Activated naive CD4-positive, alpha-beta T cell treated with anti-CD3 and anti-CD28 coated beads, Interleukin-2, amount 10 ng/mL, durations not matched to agents 7 days and 5 days (primary cell): Measurements from ENCODE around the gene EGF.

Experiments used
- CTCF ChIA-PET: fragments of 350-600 bp; sonication (Branson Sonifier 250); formaldehyde crosslinking; loops from one replicate; lab custom pipeline; 2021; ENCODE audit warnings: antibody characterized with exemption; lab: Charles Lee
- DNase-seq: peaks from one replicate; pipeline ENCODE4 v3.0.0-alpha.2; 2020
- H3K27ac Mint-ChIP-seq: one replicate; pipeline ENCODE4 v1.8.0; 2021; ENCODE audit warnings: mild to moderate bottlenecking, moderate library complexity, mixed read lengths
- H3K27me3 Mint-ChIP-seq: one replicate; pipeline ENCODE4 v1.8.0; 2021; ENCODE audit warnings: mild to moderate bottlenecking, mixed read lengths
- H3K36me3 Mint-ChIP-seq: one replicate; pipeline ENCODE4 v1.8.0; 2021; ENCODE audit warnings: mixed read lengths
- H3K4me1 Mint-ChIP-seq: one replicate; pipeline ENCODE4 v1.8.0; 2021; ENCODE audit warnings: mixed read lengths
- H3K4me3 Mint-ChIP-seq: one replicate; pipeline ENCODE4 v1.8.0; 2021; ENCODE audit warnings: mild to moderate bottlenecking, moderate library complexity, mixed read lengths
- H3K9me3 Mint-ChIP-seq: one replicate; pipeline ENCODE4 v1.8.0; 2021; ENCODE audit warnings: mixed read lengths

EGF gene

DNA sequence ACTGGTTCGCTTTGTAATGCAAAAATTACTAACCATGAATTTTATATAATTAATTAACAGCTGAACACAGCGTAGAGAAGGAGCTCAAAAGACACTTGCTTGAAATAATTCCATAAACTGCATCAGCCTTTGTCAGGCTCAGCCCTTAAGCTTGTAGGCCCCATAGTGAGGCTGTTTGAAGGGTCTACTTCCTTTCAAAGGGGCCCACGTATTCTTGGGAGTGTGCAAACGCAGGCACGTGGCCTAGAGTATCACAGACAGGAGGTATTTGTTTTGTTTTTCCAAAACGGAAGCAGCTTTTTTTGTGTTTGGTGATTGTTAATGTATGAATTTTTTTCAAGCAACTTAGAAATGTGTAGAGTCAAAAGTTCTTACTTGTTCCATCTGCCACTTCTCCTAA is 25.6 kb upstream of the EGF start:
- no peaks in the 10 kb centered on the region for H3K36me3 Mint-ChIP-seq
- no peak for DNase-seq
- no peaks in the 10 kb centered on the region for H3K4me1 Mint-ChIP-seq
- H3K4me3 Mint-ChIP-seq, result no peak overlapping the region
- no peak overlapping the region for H3K27ac Mint-ChIP-seq
- H3K27me3 Mint-ChIP-seq, result peaks cover 5% of the 10 kb centered on the region
- CTCF ChIA-PET, result no interaction called here
- no peaks in the 10 kb centered on the region for H3K9me3 Mint-ChIP-seq

DNA sequence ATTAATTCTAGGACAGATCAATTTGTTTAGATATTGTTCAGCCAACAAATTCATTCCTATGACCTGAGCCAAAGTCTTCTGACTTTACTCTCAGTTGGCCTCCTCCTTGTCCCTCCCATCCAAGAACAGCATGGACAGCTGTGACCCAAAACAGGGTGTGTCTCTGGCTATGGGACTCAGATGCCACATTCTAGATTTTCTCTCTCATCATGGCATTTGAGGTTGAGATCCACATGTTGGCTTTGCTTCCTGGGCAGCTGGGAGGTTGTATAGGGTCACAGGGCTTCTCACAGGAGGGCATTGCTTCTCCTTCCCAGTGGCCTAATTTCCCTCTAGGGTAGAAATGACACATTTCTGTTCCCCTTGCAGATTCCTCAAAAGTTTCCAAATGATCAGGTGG is 22.6 kb upstream of the EGF start:
- CTCF ChIA-PET, result no interaction called here

DNA sequence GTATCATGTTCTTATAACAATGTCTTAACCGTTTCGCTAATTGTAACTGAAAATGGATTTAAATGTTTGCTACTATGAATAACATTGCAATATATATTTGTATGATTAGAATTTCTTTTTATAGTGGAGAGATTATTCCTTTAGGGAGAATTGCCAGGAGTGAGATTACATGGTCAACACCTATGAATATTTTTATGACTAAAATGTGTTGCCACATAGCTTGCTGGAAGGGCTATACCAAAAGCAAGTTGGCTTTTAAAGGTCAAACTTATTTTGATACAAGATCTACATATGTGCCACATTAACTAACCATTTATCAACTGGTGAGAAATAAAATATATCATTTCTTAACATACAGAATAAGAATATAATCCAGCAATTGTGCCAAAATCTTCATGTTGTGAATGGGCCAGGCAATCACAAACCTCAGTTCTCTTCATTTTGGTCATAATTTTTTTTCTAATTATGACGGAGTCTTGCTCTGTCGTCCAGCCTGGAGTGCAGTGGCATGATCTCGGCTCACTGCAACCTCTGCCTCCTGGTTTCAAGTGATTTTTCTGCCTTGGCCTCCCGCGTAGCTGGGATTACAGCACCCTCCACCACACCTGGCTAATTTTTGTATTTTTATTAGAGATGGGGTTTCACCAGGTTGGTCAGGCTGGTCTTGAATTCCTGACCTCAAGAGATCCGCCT is 10.0 kb upstream of the EGF start:
- Mint-ChIP-seq H3K9me3 (no peaks in the 10 kb centered on the region), H3K4me1 (no peaks in the 10 kb centered on the region), H3K27ac (no peak overlapping the region), H3K4me3 (no peak overlapping the region), H3K27me3 (peaks cover 4% of the 10 kb centered on the region), H3K36me3 (no peaks in the 10 kb centered on the region)
- DNase-seq, result no peak
- CTCF ChIA-PET, result no interaction called here

More for the DNA sequence above, 22.6 kb upstream of the EGF start:
- no peaks in the 10 kb centered on the region for H3K9me3 Mint-ChIP-seq
- no peak overlapping the region for H3K4me3 Mint-ChIP-seq
- DNase-seq, result no peak
- H3K36me3 Mint-ChIP-seq, result no peaks in the 10 kb centered on the region
- peaks cover 5% of the 10 kb centered on the region for H3K27me3 Mint-ChIP-seq
- H3K4me1 Mint-ChIP-seq, result no peaks in the 10 kb centered on the region
- H3K27ac Mint-ChIP-seq, result no peak overlapping the region

DNA sequence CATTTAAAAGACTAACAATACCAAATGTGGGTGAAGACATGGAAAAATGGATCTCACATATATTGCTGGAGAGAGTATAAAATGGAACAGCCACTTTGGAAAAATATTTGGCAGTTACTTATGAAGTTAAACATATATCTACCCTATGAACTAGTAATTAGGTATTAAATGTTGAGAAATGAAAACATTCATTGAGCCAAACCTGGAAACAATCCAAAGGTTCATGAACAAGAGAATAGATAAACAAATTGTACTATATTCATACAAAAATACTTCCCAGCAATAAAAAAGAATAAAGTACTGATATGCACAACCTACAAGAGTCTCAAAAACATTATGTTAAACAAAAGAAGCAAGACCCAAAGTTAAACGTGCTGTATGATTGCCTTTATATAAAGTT is 4.0 kb upstream of the EGF start:
- Mint-ChIP-seq H3K4me1 (no peaks in the 10 kb centered on the region), H3K27ac (no peak overlapping the region), H3K27me3 (peaks cover 8% of the 10 kb centered on the region), H3K9me3 (no peaks in the 10 kb centered on the region), H3K4me3 (no peak overlapping the region), H3K36me3 (no peaks in the 10 kb centered on the region)
- CTCF ChIA-PET, result no interaction called here
- DNase-seq, result no peak

DNA sequence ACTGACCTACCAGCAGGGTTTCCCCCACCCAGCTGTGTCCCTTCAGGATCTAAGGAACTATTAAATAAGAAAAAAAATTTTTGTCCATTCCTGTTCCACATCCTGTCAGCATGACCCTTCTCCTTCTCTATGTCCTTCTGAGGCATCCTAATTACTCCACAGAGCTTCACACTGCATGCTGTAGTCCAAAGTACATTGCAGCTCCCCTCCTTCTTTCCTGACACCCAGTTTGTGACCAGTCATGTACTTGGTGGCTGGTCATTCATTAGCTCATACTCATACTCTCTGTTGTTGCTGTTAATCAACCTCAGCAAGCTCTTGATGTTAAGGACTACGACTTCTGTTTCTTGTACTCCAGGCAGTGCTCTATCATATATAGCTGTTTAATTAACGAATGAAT is 2.4 kb upstream of the EGF start:
- H3K9me3 Mint-ChIP-seq, result no peaks in the 10 kb centered on the region
- H3K4me1 Mint-ChIP-seq, result no peaks in the 10 kb centered on the region
- no peak for DNase-seq
- CTCF ChIA-PET, result no interaction called here
- no peaks in the 10 kb centered on the region for H3K36me3 Mint-ChIP-seq
- H3K27ac Mint-ChIP-seq, result no peak overlapping the region
- no peak overlapping the region for H3K4me3 Mint-ChIP-seq
- peaks cover 16% of the 10 kb centered on the region for H3K27me3 Mint-ChIP-seq

DNA sequence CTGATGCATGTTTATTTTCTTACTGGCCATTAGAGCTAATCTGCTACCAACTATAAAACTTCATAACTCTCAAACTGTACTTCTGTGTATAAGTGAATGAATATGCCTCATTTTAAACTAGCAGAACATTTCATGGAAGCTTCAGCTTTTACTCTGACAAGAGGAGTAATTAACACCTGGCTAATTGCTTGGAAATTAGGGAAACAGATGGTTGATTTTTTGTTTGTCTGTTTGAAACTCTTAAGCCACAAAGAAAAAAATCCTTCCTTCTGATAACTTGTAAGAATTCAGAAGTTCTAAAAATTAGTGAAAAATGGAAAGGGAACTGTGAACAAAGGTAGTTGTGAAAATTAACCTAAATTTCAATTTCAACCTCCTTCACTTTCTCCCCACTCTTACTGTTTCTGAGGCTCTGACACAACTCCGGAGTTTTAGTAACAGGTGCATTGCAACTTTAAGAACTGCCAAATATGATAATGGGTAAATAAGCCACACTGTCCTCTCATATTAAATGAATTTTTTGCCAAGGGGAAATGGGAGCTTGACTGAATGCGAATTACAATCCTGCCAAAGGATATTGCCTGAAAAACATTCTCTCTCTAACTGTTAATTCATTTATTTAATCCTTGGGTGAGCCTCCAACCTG is 1.0 kb downstream of the EGF start:
- CTCF ChIA-PET, result no interaction called here
- H3K27me3 Mint-ChIP-seq, result peaks cover 16% of the 10 kb centered on the region
- no peak overlapping the region for H3K27ac Mint-ChIP-seq
- DNase-seq, result no peak
- no peaks in the 10 kb centered on the region for H3K9me3 Mint-ChIP-seq
- no peaks in the 10 kb centered on the region for H3K36me3 Mint-ChIP-seq
- no peak overlapping the region for H3K4me3 Mint-ChIP-seq
- no peaks in the 10 kb centered on the region for H3K4me1 Mint-ChIP-seq

DNA sequence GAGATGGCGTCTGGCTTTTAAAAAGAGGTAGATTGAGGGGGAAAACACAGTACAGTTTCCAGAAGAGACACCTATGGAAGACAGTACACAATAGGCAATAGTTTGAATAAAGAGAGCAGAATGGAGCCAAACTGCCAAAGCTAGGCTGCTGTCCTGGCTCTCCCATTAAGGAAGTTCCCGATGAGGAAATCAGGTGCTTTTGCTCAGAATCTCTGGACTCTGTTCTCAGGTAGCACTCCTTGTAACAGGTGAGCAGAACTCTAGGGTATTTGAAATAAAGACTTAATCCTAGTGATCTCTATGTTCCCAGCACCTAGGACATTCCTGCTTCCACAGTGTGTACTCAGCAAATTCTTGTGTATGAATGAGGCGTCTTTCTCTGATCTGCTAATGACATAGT is 1.6 kb downstream of the EGF start:
- Mint-ChIP-seq H3K4me1 (no peaks in the 10 kb centered on the region), H3K27me3 (peaks cover 16% of the 10 kb centered on the region), H3K27ac (no peak overlapping the region)

DNA sequence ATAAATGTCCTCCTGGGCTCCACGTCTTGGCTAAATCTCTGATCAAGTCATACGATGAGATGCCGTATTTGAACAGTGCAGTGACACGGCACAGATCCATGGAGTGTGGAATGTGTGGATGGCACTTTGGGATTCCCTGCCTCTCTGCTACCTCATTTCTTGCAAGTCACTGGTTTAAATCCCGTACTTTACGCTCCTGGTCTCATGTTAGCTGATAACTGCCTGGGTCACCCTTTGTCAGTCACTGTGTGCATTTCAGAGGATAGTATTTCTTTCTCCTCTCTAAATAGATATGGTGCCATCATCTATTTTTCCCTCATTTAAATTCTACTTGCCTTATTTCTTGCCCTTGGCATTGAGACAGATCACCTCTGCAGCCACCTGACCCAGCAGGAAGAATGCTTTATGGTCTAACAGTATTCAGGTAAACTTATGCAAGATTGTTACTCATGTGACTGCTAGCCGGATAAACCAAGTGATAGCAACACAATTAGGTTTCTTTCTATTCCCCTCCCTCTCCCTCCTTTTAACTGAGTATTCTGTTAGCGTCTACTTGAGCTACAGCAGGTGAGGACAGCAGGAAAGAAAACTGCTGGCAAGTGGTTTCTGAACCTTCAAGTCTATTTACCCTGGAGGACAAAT is 2.8 kb downstream of the EGF start:
- CTCF ChIA-PET, result no interaction called here
- Mint-ChIP-seq H3K4me1 (no peaks in the 10 kb centered on the region), H3K27ac (no peak overlapping the region), H3K27me3 (peaks cover 20% of the 10 kb centered on the region), H3K36me3 (no peaks in the 10 kb centered on the region), H3K9me3 (no peaks in the 10 kb centered on the region), H3K4me3 (no peak overlapping the region)
- DNase-seq, result no peak

More for the DNA sequence above, 1.6 kb downstream of the EGF start:
- no peak for DNase-seq
- no peaks in the 10 kb centered on the region for H3K9me3 Mint-ChIP-seq
- H3K36me3 Mint-ChIP-seq, result no peaks in the 10 kb centered on the region
- CTCF ChIA-PET, result no interaction called here
- no peak overlapping the region for H3K4me3 Mint-ChIP-seq

DNA sequence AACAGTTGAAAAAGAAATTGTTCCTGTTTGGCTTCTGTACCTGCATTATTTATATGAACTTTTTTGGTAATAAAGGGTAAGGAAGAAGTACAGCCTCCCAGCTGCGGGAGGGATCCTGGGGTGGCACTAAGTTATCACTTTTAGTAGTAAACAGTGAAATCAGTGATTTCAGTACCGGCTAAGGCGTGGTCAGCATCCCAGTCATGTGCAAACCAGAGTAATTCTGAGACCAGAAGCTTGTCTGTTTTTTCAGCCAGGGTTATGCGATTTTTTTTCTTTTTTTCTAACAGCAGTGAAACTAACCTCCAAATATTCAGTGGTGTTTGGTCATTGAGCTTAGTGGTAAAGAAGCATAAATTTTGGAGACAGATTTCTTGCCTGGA is 3.3 kb downstream of the EGF start:
- Mint-ChIP-seq H3K9me3 (no peaks in the 10 kb centered on the region), H3K4me1 (no peaks in the 10 kb centered on the region), H3K27me3 (peaks cover 20% of the 10 kb centered on the region), H3K4me3 (no peak overlapping the region), H3K27ac (no peak overlapping the region), H3K36me3 (no peaks in the 10 kb centered on the region)
- CTCF ChIA-PET, result no interaction called here
- no peak for DNase-seq

DNA sequence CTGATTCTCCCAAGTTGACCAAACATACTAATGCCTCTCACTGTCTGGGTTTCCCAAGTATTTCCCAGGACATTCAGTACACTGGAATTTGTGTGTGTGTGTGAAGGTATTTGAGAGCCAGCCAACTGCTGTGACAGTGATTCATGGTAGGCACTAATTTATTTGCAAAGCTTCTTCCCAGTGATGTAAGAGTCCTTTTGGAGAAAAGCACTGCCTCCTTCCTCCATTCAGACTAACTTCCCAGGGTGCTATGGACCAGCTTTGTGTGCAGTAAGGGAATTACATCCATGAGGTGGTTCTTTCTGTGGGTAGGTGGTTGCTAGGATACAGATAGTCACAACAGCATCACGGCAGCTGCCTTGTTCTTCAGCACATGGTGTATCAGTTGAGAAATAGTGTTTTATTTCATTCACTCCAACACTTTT is 8.7 kb downstream of the EGF start:
- CTCF ChIA-PET, result no interaction called here
- no peaks in the 10 kb centered on the region for H3K36me3 Mint-ChIP-seq
- no peak for DNase-seq

DNA sequence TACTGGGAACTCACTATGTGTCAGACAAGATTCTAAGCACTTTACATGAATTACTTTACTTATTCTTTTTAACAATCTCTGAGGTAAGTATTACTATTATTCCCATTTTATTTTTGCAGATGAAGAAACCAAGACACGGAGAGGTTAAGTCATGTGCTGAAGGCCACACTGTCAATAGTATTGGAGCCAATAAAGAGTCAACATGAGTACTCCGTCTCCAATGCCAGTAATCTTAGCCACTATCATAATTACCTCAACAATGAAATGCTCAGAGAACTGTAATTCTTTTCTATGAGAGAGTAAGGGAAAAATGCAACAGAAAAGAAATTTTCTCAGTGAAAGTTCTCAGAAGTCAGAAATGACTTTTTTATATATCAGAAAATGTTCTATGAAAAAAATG is 12.7 kb downstream of the EGF start:
- H3K36me3 Mint-ChIP-seq, result no peaks in the 10 kb centered on the region
- no peak for DNase-seq
- no peaks in the 10 kb centered on the region for H3K4me1 Mint-ChIP-seq
- H3K27ac Mint-ChIP-seq, result no peak overlapping the region
- no peaks in the 10 kb centered on the region for H3K9me3 Mint-ChIP-seq
- no peak overlapping the region for H3K4me3 Mint-ChIP-seq
- CTCF ChIA-PET, result no interaction called here
- H3K27me3 Mint-ChIP-seq, result no peaks in the 10 kb centered on the region

More for the DNA sequence above, 8.7 kb downstream of the EGF start:
- Mint-ChIP-seq H3K27me3 (peaks cover 4% of the 10 kb centered on the region), H3K27ac (no peak overlapping the region), H3K9me3 (no peaks in the 10 kb centered on the region), H3K4me1 (no peaks in the 10 kb centered on the region), H3K4me3 (no peak overlapping the region)

DNA sequence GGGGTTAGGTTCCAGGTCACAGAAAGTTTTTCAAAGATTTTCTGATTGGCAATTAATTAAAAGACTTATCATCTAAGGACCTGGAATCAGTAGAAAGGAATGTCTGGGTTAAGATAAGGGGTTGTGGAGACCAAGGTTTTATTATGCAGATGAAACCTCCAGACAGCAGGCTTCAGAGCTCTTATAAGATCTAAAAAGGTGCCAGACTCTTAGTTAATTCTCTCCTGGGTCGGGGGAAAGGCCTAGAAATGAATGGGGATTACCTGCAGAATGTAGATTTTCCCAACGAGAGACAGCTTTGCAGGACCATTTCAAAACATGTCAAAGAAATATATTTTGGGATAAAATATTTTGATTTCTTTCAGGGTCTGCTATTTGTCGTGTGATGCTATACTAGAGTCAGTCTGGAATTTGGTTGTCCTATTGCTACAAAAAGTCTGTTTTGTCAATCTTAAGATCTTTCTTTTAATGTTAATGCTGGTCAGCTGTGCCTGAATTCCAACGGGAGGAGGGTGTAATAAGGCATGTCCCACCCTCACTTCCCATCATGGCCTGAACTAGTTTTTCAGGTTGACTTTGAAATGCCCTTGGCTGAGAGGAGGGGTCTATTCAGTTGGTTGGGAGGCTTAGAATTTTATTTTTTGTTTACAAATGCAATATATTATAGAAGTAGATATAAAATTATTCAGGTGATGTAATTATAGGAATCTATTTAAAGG is 15.8 kb downstream of the EGF start:
- H3K36me3 Mint-ChIP-seq, result no peaks in the 10 kb centered on the region
- no peak overlapping the region for H3K27ac Mint-ChIP-seq
- no peaks in the 10 kb centered on the region for H3K27me3 Mint-ChIP-seq
- CTCF ChIA-PET, result no interaction called here
- no peak overlapping the region for H3K4me3 Mint-ChIP-seq
- H3K9me3 Mint-ChIP-seq, result no peaks in the 10 kb centered on the region
- no peak for DNase-seq
- H3K4me1 Mint-ChIP-seq, result no peaks in the 10 kb centered on the region

DNA sequence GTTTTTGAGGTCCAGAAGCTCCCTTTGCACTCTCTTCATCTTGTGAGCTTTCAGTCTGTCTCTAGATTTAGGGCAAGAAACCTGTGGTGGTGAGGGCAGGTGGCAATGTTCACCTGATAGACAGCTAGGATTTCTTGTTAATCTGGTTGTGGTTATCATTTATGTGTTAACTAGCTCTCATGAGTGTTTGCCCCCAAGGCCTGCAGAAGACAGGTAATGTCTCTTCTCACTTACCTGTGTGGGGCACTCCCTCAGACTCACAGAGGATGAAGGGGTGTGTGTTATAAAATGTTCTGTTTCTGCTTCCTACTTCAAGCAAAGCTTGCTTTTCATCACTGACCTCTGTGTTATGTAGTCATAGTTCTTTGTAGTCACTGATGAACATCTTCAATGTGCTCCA is 17.8 kb downstream of the EGF start:
- H3K4me1 Mint-ChIP-seq, result no peaks in the 10 kb centered on the region
- DNase-seq, result no peak
- H3K27me3 Mint-ChIP-seq, result no peaks in the 10 kb centered on the region
- H3K4me3 Mint-ChIP-seq, result no peak overlapping the region
- H3K27ac Mint-ChIP-seq, result no peak overlapping the region
- CTCF ChIA-PET, result no interaction called here
- no peaks in the 10 kb centered on the region for H3K9me3 Mint-ChIP-seq
- no peaks in the 10 kb centered on the region for H3K36me3 Mint-ChIP-seq

DNA sequence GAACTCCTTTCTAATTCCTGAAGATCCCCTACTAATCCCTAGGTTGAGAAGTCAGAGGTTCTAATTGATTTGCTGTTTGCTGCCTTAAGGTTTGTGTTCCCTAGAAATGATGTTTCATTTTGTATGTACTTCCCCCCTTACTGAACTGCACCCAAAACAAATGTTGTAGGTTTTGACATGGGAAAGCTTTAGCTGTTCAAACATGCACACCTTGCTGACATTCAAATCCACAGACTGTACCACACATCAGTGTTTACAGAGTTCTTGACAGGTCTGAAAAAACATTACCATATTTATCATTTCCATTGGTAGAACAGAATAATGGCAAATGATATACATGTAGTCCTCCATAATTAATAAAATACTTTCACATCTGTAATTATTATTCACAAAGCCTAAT is 18.2 kb downstream of the EGF start:
- Mint-ChIP-seq H3K9me3 (no peaks in the 10 kb centered on the region), H3K27ac (no peak overlapping the region), H3K4me3 (no peak overlapping the region), H3K4me1 (no peaks in the 10 kb centered on the region), H3K36me3 (no peaks in the 10 kb centered on the region), H3K27me3 (no peaks in the 10 kb centered on the region)
- CTCF ChIA-PET, result no interaction called here
- no peak for DNase-seq
